Cardiac muscle cell (in vitro differentiated cells and primary cell): Measurements from ENCODE around the gene ZNF536. TPM values are rescaled to one million over a fixed set of nuclear protein-coding genes. Genes with fewer than 3 reads are reported as not detected.

Experiments used
- DNase-seq, 2 donors: peaks; one replicate each; pipeline versions ENCODE4 v3.0.0 to v3.0.0-alpha.2; 2010 to 2017; ENCODE audit warnings: low read depth in 1 of 2, low spot score in 1 of 2
- H3K27ac ChIP-seq: fragments of 200-600 bp; sonication (generic); 2 replicates; pipeline ENCODE4 v1.5.1; 2016
- H3K27me3 ChIP-seq: fragments of 200-600 bp; sonication (generic); 2 replicates; pipeline ENCODE4 v1.6.0; 2016; ENCODE audit warnings: control low read depth
- H3K36me3 ChIP-seq: fragments of 200-600 bp; sonication (generic); 2 replicates; pipeline ENCODE4 v1.5.1; 2016; ENCODE audit warnings: control low read depth
- H3K4me1 ChIP-seq: fragments of 200-600 bp; sonication (generic); 2 replicates; pipeline ENCODE4 v1.8.1; 2017; ENCODE audit warnings: low read depth, mild to moderate bottlenecking, mixed run types
- H3K4me3 ChIP-seq: fragments of 200-600 bp; sonication (generic); 2 replicates; pipeline ENCODE4 v1.5.1; 2016; ENCODE audit warnings: mild to moderate bottlenecking
- H3K9me3 ChIP-seq: fragments of 200-600 bp; sonication (generic); 2 replicates; pipeline ENCODE4 v1.5.1; 2017; ENCODE audit warnings: low read depth, mild to moderate bottlenecking, control low read depth
- polyA plus RNA-seq: library from polyadenylated mRNA; unstranded; fragments of >200 nt; fragmentation: Nextera tagmentation; extraction: Ambion mirVana; gene quantifications from 2 replicates; pipeline ENCODE4 v1.2.1, GENCODE V29; 2016
- total RNA-seq: library from RNA; depleted of rRNA; stranded (reverse); fragments of >200 nt; gene quantifications from 2 replicates; pipeline ENCODE4 v1.2.3, GENCODE V29; 2016
- TF ChIP-seq, protein P1 (sequence below): IDR thresholded peaks from 2 replicates; pipeline ENCODE4 v1.5.1; 2012; ENCODE audit warnings: low read depth, mild to moderate bottlenecking, low read length

The ZNF536 gene
- total and polyA plus RNA-seq, 2 experiments from 2014 or later = 0.12 to 0.39 TPM

DNA sequence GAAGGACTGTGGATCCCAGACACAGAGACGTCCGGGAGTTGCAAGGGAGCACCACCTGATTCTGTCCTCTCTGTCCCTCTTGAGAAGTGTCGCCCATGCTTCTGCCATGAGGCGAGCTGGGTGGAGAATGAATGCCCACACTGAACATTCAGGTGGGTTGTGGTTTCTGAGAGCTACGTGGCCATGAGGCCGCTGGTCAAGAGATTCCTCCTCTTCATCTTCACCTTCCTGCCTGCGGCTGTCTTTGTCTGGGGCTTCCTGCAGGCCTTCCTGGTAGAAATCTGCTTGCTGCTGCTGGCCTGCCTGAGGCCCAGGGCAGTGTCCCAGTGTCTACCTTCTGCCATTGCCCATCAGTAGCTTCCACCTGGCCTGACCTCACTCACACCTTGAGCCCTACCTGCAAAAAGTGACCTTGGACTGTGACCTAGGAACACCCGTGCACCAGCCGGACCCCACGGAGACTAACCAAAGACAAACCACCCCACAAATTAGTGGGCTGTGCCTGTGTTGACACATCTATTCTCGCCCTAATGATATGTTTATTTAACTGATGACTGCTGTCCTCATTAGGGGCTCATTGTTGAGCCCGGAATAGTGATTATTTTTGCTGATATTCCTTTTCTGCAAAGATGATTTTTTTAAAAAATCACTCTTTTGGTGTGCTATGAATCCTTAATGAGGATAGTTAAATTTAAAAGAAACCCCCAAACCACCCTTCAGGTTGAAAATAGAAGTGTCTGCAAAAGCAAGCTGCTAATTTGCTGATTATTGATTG lies 38.7 kb upstream of the ZNF536 start:
- no peak overlapping the region for H3K4me3 ChIP-seq

GRCh38 chr19:30334841-30335240 lies 37.3 kb upstream of the ZNF536 start:
- TF ChIP-seq, protein P1, sequence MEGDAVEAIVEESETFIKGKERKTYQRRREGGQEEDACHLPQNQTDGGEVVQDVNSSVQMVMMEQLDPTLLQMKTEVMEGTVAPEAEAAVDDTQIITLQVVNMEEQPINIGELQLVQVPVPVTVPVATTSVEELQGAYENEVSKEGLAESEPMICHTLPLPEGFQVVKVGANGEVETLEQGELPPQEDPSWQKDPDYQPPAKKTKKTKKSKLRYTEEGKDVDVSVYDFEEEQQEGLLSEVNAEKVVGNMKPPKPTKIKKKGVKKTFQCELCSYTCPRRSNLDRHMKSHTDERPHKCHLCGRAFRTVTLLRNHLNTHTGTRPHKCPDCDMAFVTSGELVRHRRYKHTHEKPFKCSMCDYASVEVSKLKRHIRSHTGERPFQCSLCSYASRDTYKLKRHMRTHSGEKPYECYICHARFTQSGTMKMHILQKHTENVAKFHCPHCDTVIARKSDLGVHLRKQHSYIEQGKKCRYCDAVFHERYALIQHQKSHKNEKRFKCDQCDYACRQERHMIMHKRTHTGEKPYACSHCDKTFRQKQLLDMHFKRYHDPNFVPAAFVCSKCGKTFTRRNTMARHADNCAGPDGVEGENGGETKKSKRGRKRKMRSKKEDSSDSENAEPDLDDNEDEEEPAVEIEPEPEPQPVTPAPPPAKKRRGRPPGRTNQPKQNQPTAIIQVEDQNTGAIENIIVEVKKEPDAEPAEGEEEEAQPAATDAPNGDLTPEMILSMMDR = no peak
- no peak for DNase-seq
- Histone ChIP-seq H3K4me3 (no peak overlapping the region), H3K36me3 (no peaks in the 10 kb centered on the region), H3K27ac (no peak overlapping the region), H3K4me1 (no peaks in the 10 kb centered on the region), H3K9me3 (no peaks in the 10 kb centered on the region), H3K27me3 (peaks cover 4% of the 10 kb centered on the region)

More for the DNA sequence above, 38.7 kb upstream of the ZNF536 start:
- Histone ChIP-seq H3K4me1 (no peaks in the 10 kb centered on the region), H3K27me3 (no peaks in the 10 kb centered on the region), H3K27ac (no peak overlapping the region), H3K9me3 (no peaks in the 10 kb centered on the region), H3K36me3 (no peaks in the 10 kb centered on the region)
- TF ChIP-seq, protein P1 = no peak
- DNase-seq = no peak

GRCh38 chr19:30335306-30335886 lies 36.8 kb upstream of the ZNF536 start:
- no peak overlapping the region for H3K27ac ChIP-seq
- H3K4me1 ChIP-seq = no peaks in the 10 kb centered on the region
- no peaks in the 10 kb centered on the region for H3K36me3 ChIP-seq
- H3K27me3 ChIP-seq = peaks cover 4% of the 10 kb centered on the region
- no peaks in the 10 kb centered on the region for H3K9me3 ChIP-seq
- no peak overlapping the region for H3K4me3 ChIP-seq
- DNase-seq = no peak
- TF ChIP-seq, protein P1 = no peak

DNA sequence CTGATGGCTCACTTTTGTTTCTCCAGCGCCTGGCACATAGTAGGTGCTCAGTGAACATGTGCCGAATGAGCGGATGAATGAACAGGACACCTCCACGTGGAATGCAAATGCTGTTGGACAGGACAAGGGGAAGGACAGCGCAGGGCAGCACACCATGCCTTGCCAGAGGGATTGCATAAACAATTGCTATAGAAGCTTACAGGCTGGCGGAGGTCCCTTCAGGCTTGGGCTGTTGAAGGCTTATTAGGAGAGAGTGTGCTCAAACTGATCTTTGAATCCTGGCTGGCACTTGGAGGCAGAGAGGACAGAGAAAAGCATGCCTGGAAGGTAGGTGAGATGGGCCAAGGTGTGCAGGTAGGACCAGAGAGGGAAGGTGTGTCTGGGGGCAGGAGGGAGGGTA lies 35.9 kb upstream of the ZNF536 start:
- Histone ChIP-seq H3K9me3 (no peaks in the 10 kb centered on the region), H3K36me3 (no peaks in the 10 kb centered on the region), H3K27me3 (peaks cover 4% of the 10 kb centered on the region), H3K4me3 (no peak overlapping the region), H3K27ac (no peak overlapping the region), H3K4me1 (no peaks in the 10 kb centered on the region)
- TF ChIP-seq, protein P1 = no peak
- no peak for DNase-seq

DNA sequence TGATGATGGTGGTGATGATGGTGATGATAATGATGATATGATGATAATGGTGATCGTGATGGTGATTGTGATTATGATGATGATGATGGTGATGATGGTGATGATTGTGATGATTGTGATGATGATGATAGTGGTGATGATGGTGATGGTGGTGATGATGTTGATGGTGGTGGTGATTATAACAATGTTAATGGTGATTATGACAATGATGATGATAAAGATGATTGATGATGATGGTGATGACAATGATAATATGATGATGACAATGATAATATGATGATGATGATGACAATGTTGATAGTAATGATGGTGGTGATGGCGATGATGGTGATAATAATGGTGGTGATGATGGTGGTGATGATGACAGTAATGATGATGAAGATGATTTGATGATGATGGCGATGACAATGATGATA lies 34.1 kb upstream of the ZNF536 start:
- Histone ChIP-seq H3K4me1 (no peaks in the 10 kb centered on the region), H3K27me3 (peaks cover 7% of the 10 kb centered on the region), H3K9me3 (no peaks in the 10 kb centered on the region), H3K36me3 (no peaks in the 10 kb centered on the region), H3K4me3 (no peak overlapping the region), H3K27ac (no peak overlapping the region)
- DNase-seq = no peak
- TF ChIP-seq, protein P1 = no peak
